GM12872 (cell line): Measurements from ENCODE around the gene NT5C3A.

Experiments
- TF ChIP-seq, protein P1 (sequence below): IDR thresholded peaks from 3 replicates; pipeline ENCODE4 v1.5.1; 2011; ENCODE audit warnings: low read depth, mild to moderate bottlenecking, low read length, moderate library complexity; ENCODE audit not compliant: insufficient read depth

Gene NT5C3A

DNA sequence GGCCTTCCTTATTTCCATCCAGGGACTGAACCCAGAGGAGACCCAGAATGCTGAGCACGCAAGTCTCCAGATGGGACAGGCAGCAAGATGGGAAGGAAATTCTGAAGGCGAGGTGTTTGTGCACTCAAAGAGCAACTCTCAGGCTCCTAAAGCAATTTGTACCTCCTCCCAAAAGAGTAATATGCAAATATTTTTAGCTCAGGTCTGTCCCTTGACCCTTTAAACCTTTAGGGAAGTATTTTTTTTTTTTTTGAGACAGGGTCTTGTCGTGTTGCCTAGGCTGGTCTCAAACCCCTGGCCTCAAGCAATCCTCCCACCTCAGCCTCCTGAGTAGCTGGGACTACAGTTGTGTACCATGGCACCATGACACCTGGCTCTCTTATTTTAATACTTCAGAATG, 38.2 kb upstream of the NT5C3A start:
- TF ChIP-seq, protein P1, sequence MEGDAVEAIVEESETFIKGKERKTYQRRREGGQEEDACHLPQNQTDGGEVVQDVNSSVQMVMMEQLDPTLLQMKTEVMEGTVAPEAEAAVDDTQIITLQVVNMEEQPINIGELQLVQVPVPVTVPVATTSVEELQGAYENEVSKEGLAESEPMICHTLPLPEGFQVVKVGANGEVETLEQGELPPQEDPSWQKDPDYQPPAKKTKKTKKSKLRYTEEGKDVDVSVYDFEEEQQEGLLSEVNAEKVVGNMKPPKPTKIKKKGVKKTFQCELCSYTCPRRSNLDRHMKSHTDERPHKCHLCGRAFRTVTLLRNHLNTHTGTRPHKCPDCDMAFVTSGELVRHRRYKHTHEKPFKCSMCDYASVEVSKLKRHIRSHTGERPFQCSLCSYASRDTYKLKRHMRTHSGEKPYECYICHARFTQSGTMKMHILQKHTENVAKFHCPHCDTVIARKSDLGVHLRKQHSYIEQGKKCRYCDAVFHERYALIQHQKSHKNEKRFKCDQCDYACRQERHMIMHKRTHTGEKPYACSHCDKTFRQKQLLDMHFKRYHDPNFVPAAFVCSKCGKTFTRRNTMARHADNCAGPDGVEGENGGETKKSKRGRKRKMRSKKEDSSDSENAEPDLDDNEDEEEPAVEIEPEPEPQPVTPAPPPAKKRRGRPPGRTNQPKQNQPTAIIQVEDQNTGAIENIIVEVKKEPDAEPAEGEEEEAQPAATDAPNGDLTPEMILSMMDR: no peak

GRCh38 chr7:33099154-33099940, 36.8 kb upstream of the NT5C3A start:
- TF ChIP-seq, protein P1: no peak

DNA sequence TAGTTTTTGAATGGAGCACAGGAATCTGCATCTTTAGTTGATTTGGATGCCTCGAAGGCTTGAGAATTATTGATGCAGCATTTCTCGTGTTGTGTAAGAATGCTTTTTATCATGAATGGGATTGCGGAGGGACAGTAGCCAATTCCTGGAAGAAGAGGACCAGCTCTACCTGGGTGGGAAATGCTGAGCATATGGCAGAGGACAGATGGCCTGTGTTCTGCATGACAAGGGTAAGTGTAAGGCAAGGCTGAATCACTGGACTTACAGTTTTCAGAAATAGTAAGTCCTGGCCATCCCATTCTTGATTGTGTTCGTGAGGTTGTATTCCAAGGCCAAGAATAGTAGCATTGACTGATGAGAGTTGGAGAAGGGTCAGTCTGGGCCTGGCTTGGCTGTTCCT, 30.7 kb upstream of the NT5C3A start:
- TF ChIP-seq, protein P1: no peak

GRCh38 chr7:33091641-33092191, 29.1 kb upstream of the NT5C3A start:
- TF ChIP-seq, protein P1: peak; percentile 22; the same call in 1 of the 3 replicates

DNA sequence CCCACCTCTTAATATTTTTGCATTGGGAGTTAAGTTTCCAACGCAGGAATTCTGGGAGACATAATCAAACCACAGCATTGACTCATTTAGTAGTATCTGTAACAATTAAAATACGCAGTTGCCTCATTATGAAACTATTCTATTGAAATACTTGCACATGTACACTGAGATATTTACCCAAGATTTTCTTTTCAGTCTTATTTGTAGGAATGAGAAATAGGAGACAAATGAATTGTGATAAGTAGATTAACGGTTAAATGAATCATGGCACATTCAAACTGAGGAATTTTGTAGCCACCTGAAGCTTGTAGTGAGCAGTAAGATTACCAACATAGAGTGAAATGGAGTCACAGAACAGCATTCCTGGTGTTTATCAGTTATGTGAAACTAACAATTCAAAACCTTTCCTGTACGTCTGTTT, 28.5 kb upstream of the NT5C3A start:
- TF ChIP-seq, protein P1: no peak

GRCh38 chr7:33089142-33089541, 26.6 kb upstream of the NT5C3A start:
- TF ChIP-seq, protein P1: no peak

GRCh38 chr7:33087858-33088257, 25.3 kb upstream of the NT5C3A start:
- TF ChIP-seq, protein P1: no peak
